NCI-H2227 (cell line): Measurements from ENCODE around the gene SRMS.

Experiments used
- DNase-seq: peaks from one replicate; lab custom pipeline; 2025; ENCODE audit not compliant: unreplicated experiment; lab: John Stamatoyannopoulos, UW

The SRMS gene

DNA sequence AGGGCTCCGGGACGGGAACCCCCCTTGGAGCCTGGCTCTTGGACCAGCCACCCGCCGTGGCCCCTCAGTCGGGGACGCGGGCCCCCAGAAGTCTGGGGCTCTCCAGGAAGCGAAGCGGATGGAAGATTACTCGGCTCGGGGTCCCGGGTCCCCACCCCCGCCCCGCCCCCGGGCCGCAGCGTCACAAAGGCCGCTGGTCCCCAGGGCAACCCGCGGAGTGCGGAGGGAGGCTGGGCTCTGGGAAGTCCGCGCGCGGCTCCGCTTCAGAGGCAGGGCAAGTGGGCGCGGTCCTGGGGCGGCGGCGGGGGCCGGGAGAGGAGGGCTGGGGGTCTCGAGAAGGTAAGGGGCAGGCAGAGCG lies 6.4 kb upstream of the SRMS start, which contains the start of gene FNDC11:
Gene FNDC11 (plus strand): TSS at position 227 of the 358 bp plus-strand sequence. CDS start 1,505 bp downstream, outside the sequence.
- peak; percentile 77 for DNase-seq

DNA sequence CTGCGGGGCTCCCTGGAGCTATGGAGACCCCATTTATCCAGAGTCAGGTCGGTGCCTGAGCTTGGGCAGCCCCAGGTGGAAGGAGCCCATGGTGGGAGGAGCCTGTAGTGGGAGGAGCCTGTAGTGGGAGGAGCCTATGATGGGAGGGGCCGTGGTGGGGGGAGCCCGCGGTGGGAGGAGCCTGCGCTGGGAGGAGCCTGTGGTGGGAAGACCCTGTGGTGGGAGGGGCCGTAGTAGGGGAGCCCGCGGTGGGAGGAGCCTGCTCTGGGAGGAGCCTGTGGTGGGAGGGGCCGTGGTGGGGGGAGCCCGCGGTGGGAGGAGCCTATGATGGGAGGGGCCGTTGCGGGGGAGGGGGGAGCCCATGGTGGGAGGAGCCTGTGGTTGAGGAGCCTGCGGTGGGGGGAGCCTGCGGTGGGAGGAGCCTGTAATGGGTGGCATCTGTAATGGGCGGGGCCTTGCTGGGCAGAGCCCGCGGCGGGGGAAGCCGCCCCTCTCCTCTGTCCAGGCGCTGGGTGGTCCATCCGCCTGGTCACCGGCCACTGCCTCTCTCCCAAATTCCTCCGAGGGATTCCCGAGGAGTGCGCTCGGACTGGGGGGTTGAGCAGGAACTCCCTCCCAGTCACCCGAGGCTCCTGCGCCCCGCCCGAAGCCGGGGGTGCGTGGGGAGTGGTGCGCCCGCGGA lies 5.8 kb upstream of the SRMS start:
- DNase-seq = peak; percentile 89

DNA sequence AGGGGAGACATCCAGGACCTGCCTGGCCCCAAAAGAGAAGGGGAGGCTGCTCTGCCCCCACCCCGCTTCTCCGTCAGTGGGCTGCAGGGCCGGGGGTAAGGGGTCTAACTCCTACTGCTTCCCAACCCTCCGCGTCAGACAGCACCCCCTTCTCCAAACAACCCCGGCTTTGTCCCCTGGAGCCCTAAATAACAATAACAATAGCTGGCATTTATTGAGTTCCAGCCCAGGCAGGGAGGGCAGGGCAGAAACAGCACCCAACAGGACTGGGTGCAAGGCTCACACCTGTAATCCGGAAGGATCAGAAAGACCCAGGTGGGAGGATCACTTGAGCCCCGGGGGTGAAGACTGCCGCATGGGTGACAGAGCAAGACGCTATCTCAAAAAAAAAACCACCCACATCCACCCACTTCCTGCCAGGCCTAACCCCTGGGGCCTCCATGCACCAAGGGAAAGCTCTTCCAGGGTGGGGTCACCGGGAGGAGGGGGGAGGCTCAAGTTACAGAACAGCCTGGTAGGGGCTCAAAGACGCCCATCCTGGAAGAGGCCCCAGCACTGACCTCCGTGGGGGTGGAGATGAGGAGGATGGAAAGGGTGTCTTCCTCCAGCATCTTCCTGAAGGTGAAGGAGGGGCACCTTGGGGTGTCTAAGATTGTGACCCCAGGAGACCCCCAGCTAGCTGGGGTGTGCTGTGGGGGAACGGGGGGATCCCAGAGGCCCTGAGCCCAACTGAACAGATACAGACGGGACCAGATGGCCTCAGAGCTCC lies 5.1 kb upstream of the SRMS start:
- no peak for DNase-seq

DNA sequence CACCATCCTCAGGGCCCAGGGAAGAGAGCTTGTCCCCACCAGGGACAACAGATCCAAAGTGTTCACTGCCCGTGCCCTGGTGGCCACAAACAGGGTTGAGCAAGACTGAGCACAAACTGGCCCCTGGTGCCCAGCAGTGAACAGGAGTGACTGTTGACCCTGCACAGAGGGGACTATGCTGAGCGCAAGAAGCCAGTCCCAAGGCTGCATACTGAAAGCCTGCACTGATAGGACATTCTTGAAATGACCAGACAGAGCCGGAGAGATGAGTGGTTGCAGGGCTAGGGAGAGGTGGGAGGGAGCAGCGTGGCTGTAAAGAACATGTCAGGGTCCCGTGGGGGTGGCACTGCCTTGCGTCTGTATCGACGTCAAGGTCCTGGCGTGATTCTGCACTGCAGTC lies 3.5 kb upstream of the SRMS start:
- no peak for DNase-seq

DNA sequence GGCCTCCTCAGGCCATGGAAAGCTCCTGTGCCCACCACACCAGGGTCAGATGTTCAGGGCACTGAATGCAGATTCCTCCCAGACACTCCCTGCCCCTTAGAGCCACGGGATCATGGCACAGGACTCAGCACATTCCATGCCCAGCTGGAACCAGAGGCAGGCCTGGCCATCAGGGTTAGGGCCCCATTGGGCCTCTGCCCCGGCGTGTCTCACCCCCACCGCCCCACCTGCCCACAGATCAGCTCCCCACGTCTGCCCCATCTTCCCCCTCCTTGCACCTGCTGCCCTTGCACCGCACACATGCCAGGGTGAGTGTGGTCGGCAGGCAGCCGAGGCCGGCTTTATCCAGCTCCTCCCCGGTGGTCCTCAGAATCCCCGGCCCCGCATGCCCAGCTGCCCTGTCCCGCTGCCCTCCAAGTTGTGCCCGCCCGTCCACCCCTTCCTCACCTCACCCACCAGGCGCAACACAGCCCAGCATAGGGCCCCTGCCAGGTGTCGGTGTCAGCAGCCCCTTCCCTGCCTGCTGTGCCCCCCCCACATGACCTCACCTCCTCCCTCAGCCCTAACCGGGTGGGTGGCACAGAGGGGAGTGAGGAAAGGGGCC lies 2.2 kb upstream of the SRMS start:
- no peak for DNase-seq

DNA sequence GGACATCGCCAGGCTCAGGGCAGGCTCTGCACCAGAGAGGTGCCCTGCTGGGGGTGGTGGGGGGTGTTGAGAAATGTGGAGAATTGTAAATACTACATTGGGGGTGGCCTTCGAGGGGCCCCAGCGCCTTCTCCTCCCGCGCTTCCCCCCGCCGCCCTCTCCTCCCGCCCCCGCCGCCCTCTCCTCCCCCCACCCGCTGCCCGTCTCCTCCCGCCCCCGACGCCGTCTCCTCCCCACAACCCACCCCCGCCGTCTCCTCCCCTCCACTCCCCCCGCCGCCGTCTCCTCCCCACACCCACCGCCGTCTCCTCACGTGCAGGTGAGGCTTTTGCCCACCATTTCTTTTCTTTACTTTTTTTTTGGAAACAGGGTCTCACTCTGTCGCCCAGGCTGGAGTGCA lies 1.5 kb upstream of the SRMS start:
- DNase-seq = no peak

DNA sequence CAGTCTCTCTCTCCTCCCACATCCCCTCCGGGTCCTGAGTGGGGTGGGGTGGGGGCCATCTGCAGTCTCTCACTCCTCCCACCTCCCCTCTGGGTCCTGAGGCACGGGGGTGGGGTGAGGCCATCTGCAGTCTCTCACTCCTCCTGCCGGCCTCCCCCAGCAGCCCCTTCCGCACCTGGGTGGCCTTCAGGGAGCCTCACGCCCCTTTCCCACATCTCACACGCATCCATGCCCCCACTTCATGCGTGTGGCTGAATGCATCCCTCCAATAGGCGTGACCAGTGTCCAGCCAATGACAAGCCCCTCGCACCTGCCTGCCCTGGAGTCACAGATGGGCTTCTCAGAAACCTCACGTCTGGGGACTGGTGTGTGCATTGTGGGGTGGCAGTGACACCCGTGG lies 993 bp upstream of the SRMS start:
- no peak for DNase-seq

DNA sequence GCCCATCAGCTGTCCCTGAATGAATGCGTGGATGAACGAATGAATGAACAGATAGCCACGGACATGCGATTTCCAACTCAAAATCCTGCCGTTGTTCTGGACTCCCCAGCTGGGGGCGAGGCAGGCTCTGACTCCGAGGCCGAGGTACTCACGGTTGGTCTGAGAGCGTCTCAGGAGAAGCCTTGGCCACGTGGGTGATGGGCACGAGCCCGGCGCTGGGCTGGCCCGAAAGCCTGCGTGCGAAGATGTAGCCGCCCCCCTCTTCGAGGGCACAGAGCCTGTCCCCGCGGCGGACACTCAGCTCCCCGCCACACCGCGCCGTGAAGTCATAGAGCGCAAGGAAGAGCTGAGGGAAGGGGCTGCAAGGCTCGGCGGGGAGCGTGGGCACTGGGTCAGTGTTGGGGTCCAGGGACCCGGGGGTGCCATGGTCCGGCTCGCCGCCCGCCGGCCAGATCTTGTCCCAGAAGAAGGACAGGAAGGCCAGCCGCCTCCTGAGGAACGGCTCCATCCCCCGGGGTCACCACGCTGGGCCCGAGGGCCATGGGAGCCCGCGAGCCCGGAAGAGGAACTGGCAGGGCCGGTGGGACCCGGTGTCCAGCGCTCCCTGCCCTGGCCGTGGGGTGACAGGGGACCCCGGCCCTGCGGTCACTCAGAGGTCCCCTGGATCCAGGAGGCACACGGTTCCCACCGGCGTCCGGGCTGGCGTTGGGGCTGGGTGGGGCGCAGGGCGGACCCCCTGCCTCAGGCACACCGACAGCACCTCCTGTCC lies 409 bp downstream of the SRMS start:
- DNase-seq = no peak

DNA sequence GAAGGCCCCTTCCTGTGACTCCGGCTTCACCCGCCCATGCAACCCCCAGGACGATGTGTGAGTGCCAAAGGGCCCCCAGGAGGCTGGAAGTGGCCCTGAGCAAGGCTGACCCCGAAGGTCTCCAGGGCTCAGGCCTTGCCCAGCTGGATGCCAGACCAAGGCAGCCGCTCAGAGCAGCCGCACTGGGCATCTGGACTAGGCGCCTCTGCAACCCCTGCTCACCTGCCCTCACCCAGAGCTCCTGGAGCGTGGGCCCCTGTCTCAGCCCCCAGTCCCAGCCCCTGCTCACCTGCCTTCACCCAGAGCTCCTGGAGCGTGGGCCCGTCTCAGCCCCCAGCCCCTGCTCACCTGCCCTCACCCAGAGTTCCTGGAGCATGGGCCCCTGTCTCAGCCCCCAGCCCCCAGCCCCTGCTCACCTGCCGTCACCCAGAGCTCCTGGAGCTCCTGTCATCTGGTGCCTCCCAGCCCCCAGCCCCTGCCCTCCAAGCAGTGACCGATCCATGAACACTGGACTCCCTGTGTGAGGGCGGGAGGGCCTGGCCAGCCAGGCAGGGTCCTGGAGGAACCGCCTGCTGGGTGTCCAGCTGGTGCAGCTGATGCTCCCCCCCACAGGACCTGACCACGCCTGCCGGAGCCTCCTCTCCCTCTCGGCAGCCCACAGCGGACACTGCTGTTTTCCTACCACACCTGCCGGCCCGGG lies 1.1 kb downstream of the SRMS start:
- DNase-seq = no peak

DNA sequence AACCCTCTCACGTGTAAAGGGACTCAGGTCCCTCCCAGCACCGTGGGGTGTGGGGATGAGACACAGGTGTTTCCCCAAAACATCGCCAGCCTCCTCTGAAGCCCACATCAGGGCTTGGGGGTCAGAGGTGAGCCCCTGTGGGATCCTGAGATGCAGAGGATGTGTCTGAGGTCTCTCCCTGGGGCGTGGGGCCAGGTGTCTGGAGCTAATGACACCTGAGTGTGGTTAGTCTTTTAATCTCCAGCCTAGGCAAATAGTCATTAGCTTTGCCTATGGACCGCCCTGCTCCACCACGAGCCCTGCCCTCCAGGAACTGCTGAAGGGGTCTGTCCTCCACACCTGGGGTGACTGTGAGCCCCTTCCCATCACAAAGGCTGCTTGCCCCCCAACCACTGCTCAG lies 1.7 kb downstream of the SRMS start:
- no peak for DNase-seq

DNA sequence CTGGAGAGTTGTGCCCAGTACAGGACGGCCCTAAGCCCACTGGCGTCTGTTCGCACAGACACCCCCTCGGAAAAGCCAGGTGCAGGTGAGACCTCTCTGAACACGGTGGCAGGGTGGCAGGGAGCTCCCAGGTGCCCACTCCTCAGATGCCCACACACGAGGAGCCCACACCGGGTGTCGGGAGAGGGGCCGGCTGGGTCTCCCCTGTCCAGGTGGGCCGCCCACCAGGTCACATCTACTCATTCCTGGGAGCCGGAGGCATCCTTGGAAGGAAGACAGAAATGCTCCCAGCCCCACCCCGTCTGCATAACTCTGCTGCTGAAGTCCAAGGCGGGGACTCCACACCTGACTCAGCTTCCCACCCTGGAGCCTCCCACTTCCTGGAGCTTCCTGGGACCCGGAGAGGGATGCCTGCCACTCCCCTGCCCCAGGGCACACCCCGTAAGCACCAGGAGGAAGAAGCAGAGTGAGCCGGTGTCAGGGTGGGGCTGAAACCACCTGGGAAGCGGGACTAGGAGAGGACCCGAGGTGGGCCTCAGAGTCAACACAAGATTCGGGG lies 2.5 kb downstream of the SRMS start:
- no peak for DNase-seq

DNA sequence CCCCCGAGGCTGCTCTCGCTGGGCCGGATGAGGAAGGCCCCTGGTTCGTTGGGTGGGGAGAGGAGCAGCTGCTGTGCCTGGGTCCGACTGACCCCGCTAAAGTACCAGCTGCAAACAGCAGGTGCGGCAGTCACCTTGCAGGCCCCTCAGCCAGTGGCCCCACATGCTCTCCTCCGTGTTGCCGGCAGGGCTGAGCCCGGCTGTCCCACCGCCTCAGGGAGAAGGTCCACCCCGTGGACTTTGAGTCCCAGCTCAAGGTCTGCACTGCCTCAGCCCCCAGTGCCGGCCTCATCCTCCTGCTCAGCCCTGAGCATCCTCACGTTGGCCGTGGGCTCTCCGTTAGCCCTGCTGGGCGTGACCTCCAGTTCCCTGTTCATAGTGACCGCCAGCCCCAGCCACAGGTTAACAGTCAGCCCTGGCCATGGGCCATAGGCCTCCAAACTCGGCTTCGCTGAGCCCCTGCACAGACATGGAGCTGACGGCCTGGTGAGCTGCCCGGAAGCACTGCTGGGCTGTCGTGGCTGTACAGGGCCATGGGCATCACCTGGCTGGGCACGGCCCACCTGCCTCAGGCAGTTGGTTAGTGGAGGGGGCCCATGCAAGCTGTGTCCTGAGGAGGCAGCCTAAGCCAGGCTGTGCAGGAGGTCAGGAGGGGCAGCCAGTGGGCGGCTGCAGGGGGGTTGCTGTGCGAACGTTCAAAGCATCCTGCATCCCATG lies 3.1 kb downstream of the SRMS start:
- no peak for DNase-seq

DNA sequence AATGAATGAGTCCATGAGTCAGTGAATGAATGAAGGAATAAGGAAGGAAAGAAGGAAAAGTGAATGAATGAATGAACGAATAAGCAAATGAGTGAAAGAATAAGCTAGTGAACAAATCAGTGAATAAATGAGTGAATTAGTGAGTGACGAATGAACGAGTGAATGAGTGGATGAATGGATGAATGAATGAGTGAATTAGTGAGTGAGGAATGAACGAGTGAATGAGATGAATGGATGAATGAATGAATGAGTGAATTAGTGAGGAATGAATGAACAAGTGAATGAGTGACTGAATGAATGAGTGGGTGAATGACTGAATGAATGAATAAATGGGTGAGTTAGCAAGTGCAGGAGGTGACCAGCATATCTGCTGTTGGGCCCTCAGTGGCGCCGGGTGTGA lies 3.8 kb downstream of the SRMS start:
- DNase-seq = no peak

DNA sequence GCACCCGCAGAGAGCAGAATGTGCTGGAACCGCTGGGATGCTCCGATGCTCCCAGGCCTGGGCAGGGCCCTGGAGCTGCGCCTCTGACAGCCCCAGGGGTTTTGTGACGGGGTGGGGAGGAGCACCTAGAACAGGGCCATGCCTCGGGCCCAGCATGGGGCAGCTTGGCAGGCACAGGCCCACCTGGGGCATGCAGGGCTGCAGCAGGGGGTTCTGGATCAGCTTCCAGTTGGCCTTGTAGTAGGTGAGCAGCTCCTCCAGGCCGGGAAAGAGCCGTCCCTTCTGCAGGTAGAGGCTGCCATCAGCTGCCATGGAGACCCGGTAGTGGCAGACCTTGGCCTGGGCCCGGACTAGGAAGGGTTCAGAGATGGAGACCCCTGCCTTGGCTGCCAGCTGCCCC lies 4.4 kb downstream of the SRMS start:
- no peak for DNase-seq

DNA sequence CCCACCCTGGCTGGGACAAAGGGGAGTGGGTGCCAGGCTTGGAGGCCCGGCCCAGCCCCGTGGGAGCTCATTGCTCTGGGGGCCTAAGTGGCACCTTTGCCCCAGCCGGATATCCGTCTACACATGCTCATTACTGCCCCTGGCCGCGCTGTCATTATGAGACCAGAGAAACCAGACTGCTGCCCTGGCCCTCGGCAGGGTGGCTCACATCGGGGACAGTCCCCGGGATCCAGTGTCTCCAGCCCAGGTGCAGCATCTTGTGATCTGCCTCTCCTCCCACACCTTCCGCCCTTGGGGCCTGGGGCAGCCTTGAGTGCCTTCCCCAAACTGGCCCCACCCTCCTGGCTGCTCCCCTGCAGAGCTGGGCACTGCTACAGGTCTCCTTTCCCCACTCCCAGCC lies 4.9 kb downstream of the SRMS start:
- no peak for DNase-seq

DNA sequence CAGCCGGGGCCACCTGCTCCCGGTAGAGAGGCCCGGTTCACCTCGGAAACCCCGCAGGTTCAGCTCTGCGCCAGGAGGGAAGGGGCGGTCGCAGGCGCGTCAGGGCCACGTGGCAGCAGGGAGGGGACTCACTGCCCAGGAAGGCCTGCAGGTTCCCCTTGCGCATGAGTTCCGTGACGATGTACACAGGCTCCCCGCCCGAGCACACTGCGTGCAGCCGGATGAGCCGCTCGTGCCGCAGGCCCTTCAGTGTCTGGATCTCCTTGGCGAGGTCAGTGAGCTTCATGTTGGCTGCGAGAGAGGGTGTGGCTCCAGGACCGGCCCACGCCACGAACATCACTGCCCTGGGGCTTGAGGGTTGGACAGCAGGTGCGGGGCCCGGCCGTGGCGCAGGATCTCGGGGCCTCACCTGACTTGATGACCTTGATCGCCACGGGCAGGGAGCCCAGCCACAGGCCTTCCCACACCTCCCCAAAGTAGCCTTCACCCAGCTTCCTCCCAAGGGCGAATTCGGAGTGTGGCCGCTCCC lies 5.5 kb downstream of the SRMS start:
- no peak for DNase-seq

DNA sequence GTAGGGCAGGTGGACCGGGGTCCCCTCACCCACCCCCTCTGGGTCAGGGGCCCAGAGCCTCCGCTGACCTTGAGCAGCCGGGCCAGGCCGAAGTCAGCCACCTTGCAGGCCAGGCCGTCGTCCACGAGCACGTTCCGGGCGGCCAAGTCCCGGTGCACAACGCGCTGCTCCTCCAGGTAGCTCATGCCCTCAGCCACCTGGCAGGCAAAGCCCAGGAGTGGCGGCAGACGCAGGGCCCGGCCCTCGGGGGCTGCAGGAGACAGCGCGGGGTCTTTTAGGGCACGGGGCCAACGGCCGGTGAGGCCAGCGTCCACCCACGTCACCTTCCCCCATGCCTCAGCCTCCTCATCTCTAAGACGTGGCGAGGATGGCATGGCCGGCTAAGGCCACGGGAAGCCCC lies 6.2 kb downstream of the SRMS start:
- no peak for DNase-seq

DNA sequence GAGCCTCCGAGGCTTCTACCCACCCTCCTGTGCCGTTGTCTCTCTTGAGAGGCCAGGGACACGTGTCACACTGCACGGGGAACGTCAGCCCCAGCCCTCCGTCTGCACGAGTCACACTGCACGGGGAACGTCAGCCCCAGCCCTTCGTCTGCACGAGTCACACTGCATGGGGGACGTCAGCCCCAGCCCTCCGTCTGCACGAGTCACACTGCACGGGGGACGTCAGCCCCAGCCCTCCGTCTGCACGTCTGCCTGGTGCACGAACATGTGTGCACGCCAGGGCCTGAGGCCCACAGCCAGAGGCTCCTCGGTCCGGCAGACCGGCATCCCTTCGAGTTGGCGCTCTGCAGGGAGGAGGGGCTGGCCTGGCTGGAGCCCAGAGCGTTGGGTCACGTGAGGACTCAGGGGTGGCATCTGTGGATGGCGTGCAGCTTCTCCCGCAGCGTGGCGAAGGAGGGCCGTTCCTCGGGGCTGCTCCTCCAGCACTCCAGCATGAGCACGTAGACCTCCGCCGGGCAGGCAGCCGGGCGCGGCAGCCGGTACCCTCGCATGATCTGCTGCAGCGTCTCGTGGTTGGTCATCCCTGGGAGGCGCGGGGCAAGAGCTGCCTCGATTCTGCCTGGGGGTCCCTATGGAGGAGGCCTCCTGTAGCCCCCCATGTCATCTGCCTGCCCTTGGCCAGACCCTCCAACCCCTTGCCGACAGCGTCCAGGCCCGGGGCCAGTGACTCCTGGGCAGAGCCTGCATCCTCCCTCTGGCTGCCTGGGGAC lies 6.9 kb downstream of the SRMS start:
- no peak for DNase-seq
